Activated CD8-positive, alpha-beta memory T cell treated with anti-CD3 and anti-CD28 coated beads for 24 hours (primary cell): ENCODE measurements around the gene RABGAP1L.
"Not testable (repeated sequence)": the region's sequence is repeated elsewhere in the genome, so short reads cannot be mapped to it uniquely, and the experiment has no call there.

ENCODE experiments used
- DNase-seq: peaks from one replicate; pipeline ENCODE4 v3.0.0-alpha.2; 2020

Gene RABGAP1L

DNA sequence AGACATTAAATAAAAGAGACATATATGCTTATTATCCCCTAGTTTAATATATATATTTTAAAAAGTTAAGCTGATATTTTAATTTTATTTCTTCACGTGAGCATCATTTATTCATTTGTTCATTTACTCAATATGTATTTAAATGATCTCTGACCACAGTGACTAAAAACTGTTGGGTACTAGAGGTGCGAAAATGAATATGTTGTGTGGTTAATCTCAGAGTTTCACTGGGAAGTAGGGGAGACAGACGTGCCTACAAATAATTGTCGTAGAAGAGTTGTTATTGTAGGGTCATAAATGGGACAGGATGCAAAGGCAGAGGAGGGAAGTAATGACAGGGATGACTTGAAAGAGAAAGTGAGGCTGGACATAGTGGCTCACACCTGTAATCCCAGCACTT is 627.4 kb downstream of the RABGAP1L start:
- no peak for DNase-seq

DNA sequence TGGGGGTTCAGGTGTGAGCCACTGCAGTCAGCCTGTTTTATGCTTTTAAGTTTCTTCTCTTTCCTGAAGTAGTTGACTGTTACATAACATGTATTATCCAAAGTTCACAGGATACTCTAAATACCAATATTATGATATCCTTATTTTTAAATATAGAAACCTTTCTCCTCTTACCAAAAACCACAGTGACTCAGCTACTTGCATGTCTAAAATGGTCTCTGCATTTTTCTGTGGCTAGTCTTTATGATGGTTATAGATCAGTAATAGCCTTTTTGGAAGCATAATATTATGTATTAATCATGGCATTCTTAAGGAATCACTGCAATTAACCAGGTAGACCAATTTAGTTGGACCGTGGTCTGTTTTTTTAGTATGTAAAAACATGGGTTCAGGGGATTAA is 629.7 kb downstream of the RABGAP1L start:
- no peak for DNase-seq

DNA sequence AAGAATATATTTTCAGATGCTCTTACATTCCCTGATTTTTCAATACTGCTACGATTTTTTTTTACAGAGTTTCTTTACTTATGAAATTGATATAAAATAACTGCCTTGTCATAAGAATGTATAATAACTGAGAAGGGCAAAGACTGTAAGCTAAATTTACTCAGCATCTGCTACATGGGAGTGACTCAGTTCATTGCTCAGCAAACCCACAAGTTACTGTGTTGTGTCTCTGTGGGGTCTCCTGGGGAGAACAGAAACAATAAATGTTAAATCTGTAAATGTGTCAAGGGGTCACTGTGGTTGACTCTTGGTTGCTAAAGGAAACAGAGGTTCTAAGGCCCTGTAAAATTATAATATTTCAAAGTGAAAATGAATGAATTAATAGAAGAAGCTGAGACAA is 630.1 kb downstream of the RABGAP1L start:
- no peak for DNase-seq

- no peak for DNase-seq
Measured at GRCh38 chr1:174791863-174792262, 632.5 kb downstream of the RABGAP1L start.

DNA sequence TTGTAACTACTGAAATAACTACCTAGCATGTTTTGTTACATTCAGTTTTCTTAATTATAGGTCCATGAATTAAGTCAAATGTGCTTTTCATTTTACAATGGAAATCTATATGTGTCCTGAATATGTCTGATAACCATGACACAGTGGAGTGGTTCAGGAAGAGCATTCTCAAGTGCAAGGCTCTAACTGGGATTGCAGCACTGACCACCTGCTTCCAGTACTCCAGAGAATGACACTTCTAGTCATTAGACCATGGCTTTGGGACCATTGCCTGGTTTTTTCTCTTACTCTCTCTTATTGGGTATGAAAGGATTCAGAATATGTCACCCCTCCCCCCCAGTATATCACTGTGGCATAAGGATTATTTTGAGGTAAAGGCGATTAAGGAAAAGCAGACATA is 635.5 kb downstream of the RABGAP1L start:
- no peak for DNase-seq

- no peak for DNase-seq
Measured at GRCh38 chr1:174795806-174796205, 636.5 kb downstream of the RABGAP1L start.

GRCh38 chr1:174797398-174797797 is 638.1 kb downstream of the RABGAP1L start:
- no peak for DNase-seq

GRCh38 chr1:174799136-174799479 is 639.8 kb downstream of the RABGAP1L start:
- no peak for DNase-seq

- no peak for DNase-seq
Measured at GRCh38 chr1:174800216-174800851, 641.0 kb downstream of the RABGAP1L start.

GRCh38 chr1:174800876-174801275 is 641.6 kb downstream of the RABGAP1L start:
- no peak for DNase-seq

DNA sequence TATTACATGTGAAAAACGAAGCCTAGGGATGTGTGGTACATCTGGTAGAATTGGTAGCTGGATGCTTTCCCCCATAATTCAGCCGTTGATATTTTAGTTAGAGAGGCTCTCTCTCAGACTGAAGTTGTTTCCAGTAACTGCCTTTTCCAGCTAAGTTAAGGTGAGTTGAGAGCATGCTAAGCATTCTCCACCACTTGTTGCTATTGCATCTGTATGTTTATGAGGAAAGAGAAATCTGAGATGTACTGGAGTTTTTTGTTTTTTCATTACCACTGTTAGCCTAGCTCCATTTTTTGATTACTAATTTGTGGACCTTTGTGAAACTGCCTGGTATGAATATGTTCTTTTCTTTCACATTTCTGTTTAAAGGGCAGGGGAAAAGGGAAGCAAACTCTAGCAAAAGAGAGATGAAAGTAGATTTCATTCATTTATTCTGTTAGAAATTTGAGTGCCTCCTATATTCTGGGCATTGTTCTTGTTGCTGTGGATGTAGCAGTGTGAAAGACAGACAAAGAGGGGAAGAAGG is 650.5 kb downstream of the RABGAP1L start:
- no peak for DNase-seq

GRCh38 chr1:174812016-174812415 is 652.7 kb downstream of the RABGAP1L start:
- no peak for DNase-seq

GRCh38 chr1:174812656-174813055 is 653.3 kb downstream of the RABGAP1L start:
- DNase-seq: no peak

DNA sequence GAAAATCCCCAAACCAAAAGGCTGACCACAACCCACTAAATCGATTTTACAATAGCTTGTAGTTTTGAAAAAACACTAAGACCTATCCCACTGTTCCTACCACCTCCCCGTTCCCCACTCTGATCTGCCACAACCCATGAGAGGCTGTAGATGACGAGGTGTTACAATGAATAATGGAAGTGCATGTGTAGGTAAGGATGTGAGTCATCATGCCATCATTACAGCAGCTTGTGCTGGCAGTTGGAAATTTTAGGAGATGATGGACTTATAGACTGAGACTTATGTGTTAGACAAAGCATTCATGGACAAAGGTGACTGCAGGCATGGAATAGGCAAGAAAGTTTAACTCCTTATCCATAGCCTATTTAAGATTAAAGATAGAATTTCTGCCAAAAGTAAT is 655.7 kb downstream of the RABGAP1L start:
- DNase-seq: no peak

DNA sequence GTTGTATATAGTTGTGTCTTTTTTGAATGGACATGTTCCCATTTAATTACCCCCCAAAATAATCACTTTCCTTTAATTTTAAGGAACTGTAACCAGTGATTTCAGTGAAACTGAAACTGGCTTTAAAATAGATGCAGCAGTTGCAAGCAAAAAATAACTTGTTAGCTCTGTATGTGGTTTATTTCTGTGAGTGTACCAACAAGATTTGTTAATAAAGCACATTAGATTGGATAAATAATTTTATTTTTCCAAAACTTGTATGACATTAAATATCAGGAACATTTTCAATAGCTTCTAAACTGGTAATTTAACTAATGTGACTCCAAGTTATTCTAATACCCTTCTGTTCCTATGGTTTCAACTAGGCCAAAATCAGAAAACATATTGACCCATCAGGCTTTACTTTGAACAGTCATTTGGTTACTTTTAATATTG is 656.2 kb downstream of the RABGAP1L start:
- no peak for DNase-seq

DNA sequence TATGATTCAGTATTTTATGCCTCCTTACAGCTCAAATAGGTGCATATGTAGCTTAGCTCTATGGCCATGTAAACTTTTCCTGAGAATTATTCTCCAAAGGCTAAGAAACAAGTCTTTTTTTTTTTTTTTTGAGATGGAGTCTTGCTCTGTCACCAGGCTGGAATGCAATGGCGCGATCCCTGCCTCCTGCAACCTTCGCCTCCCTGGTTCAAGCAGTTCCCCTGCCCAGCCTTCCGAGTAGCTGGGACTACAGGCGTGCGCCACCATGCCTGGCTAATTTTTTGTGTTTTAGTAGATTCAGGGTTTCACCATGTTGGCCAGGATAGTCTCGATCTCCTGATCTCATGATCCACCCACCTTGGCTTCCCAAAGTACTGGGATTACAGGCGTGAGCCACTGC is 657.3 kb downstream of the RABGAP1L start:
- DNase-seq: not testable (repeated sequence)

- no peak for DNase-seq
Measured at GRCh38 chr1:174818014-174818616, 658.8 kb downstream of the RABGAP1L start.

DNA sequence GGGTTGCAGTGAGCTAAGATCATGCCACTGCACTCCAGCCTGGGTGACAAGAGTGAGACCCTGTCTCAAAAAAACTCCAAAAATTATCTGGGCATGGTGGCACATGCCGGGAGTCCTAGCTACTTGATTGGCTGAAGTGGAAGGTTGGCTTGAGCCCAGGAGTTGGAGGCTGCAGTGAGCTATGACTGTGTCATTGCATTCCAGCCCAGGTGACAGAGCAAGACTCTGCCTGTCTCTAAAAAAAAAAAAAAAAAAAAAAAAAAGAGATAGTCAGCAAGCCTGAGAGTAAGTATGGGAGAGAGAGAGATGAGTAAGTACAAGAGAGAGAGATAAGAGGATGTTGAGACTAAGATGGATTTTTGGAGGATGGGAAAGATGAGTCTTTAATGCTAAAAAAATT is 659.6 kb downstream of the RABGAP1L start:
- no peak for DNase-seq

- DNase-seq: no peak
Measured at GRCh38 chr1:174819596-174819995, 660.3 kb downstream of the RABGAP1L start.

- DNase-seq: no peak
Measured at GRCh38 chr1:174825127-174825526, 665.8 kb downstream of the RABGAP1L start.

DNA sequence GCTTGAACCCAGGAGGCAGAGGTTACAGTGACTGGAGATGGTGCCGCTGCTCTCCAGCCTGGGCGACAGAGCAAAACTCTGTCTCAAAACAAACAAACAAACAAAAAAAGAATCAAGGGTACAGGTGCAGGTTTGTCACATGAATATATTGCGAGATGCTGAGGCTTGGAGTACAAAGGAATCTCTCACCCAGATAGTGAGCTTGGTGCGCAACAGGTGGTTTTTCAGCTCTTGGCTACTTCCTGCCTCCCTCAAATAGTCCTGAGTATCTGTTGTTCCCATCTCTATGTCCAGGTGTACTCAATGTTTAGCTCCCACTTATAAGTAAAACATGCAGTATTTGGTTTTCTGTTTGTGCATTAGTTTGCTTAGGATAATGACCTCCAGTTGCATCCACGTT is 666.5 kb downstream of the RABGAP1L start:
- DNase-seq: no peak

- DNase-seq: no peak
Measured at GRCh38 chr1:174828264-174828663, 668.9 kb downstream of the RABGAP1L start.

DNA sequence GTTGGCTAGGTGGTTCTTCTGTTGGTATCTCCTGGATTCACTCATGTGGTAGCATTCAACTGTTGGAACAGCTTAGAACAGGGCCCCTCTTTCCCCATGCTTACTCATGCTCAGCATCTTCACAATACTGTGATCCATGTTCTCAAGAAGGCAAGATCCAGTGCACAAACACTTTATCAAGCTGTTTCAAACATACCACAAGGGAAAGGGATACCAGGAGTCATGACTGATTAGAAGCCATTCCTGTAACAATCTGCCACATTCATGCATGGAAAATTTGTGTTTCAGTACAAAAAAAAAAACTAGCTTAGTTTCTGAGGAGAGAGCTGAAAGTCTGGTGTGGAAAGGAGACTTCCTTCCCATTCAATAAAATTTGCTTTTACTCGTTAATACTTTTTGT is 670.7 kb downstream of the RABGAP1L start:
- DNase-seq: no peak

DNA sequence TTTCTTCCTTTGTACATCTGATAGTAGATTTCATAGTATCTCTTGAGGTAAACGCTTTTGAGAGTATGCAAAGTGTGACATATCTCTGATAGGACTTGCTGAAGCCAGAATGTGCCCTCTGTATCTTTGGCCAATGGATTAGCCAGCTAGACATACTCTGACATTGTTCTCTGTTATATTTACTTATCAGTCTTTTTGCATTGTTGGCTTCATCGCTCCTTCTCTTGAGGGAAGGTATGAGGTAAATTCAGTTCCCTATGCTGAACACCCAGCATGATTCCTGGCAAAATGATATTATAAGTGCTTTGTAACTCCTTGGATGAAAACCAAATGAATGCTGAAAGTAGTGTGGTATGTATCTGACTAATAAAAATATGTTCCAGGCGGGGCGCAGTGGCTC is 677.2 kb downstream of the RABGAP1L start:
- no peak for DNase-seq

GRCh38 chr1:174837386-174837785 is 678.1 kb downstream of the RABGAP1L start:
- DNase-seq: no peak
